ENCODE data around the gene SEMA4D.

SEMA4D gene

GRCh38 chr9:89367726-89368437 is 130.0 kb downstream of the SEMA4D start:
- TF ChIP-seq CTCF (conservative IDR thresholded peaks at IDR 0.05; ENCODE audit: low read depth, low read length) = no peak
- H3K4me3 ChIP-seq (ENCODE audit: low read depth, low read length) = no peak overlapping the region
- DNase-seq (ENCODE audit: low read depth) = no peak

- TF ChIP-seq CTCF (conservative IDR thresholded peaks at IDR 0.05; ENCODE audit: low read depth, low read length) = no peak
- no peak overlapping the region for H3K4me3 ChIP-seq (ENCODE audit: low read depth, low read length)
- DNase-seq (ENCODE audit: low read depth) = no peak
Measured at GRCh38 chr9:89367281-89367680, 130.6 kb downstream of the SEMA4D start.

GRCh38 chr9:89366711-89367110 is 131.2 kb downstream of the SEMA4D start:
- no peak for DNase-seq (ENCODE audit: low read depth)
- H3K4me3 ChIP-seq (ENCODE audit: low read depth, low read length) = no peak overlapping the region
- TF ChIP-seq CTCF (conservative IDR thresholded peaks at IDR 0.05; ENCODE audit: low read depth, low read length) = no peak

- no peak overlapping the region for H3K4me3 ChIP-seq (ENCODE audit: low read depth, low read length)
- TF ChIP-seq CTCF (conservative IDR thresholded peaks at IDR 0.05; ENCODE audit: low read depth, low read length) = no peak
Measured at GRCh38 chr9:89365532-89365912, 132.4 kb downstream of the SEMA4D start.

GRCh38 chr9:89364666-89365531 is 133.0 kb downstream of the SEMA4D start:
- DNase-seq (ENCODE audit: low read depth) = no peak
- no peak overlapping the region for H3K4me3 ChIP-seq (ENCODE audit: low read depth, low read length)
- no peak for TF ChIP-seq CTCF (conservative IDR thresholded peaks at IDR 0.05; ENCODE audit: low read depth, low read length)

More at GRCh38 chr9:89365532-89365912, 132.4 kb downstream of the SEMA4D start:
- no peak for DNase-seq (ENCODE audit: low read depth)

- DNase-seq (ENCODE audit: low read depth) = no peak
- H3K4me3 ChIP-seq (ENCODE audit: low read depth, low read length) = no peak overlapping the region
- TF ChIP-seq CTCF (conservative IDR thresholded peaks at IDR 0.05; ENCODE audit: low read depth, low read length) = no peak
Measured at GRCh38 chr9:89363921-89364665, 133.8 kb downstream of the SEMA4D start.

Data from choroid plexus epithelial cell (primary cell).